HG03060 (cell line): ENCODE measurements around the gene SPDYE4.

Experiments
- ATAC-seq: cut with Tn5 transposase; IDR thresholded peaks from one replicate; pipeline ENCODE4 v1.9.1; 2021; ENCODE audit warnings: low read depth, moderate number of reproducible peaks; ENCODE audit not compliant: unreplicated experiment

The SPDYE4 gene

GRCh38 chr17:8785547-8786413 is 27.4 kb upstream of the SPDYE4 start:
- ATAC-seq, result no peak

- ATAC-seq, result no peak
Measured at GRCh38 chr17:8782176-8782575, 23.8 kb upstream of the SPDYE4 start.

DNA sequence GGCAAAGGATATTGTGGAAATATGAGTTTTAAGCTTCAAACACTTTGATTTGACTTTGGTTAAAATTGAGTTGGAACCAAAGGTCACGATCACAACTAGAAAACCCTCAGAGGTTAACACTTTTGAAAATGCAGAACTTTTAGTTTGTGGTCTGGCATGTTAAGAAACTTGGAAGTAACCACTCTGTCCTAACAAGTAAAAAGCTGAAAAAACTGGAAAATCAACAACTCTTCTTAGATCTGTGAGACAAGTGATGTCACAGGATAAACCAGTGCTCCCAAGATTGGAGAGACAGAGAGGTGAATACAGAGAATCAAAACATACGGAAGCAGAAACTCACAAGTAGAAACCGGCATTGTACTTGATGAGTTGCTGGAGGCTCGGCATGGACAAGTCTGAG is 23.4 kb upstream of the SPDYE4 start:
- no peak for ATAC-seq

DNA sequence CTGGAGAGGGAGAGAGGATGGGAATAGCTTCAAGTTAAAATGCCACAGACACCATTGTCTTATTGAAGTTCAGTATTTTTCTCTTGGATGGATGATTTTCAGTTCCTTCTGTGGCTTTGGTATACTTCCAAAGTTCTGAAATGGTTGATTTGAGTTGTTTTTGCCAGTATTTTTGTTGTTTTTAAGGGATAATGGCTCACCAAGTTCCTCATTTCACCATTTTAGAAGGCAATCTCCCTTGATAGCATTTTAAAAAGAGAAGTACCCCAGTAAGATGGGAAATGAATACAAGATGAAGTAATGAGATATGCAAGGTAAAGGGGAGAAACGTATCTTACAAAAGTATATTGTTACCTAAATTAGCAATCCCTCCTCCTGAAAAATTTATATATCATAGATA is 18.5 kb upstream of the SPDYE4 start:
- no peak for ATAC-seq

DNA sequence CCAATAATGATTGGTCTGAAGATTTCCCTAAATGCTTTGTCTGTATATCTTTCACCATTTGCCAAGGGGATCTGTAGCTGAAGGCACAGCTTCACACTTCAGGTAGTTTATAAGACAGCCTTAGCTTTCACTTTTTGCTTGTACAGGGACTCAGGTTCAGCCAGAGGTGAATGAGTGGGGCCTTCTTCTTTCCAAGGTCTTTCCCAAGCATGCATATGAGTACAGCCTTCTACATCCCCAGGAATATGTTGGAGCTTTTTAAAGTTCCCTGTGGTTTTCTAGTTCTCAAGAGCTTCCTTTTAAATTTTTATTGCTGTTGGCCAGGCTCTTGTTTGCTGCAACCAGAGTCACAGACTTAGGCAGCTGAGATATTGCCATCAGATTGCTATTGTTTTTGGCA is 17.9 kb upstream of the SPDYE4 start:
- no peak for ATAC-seq

- no peak for ATAC-seq
Measured at GRCh38 chr17:8766731-8767130, 8.4 kb upstream of the SPDYE4 start.

DNA sequence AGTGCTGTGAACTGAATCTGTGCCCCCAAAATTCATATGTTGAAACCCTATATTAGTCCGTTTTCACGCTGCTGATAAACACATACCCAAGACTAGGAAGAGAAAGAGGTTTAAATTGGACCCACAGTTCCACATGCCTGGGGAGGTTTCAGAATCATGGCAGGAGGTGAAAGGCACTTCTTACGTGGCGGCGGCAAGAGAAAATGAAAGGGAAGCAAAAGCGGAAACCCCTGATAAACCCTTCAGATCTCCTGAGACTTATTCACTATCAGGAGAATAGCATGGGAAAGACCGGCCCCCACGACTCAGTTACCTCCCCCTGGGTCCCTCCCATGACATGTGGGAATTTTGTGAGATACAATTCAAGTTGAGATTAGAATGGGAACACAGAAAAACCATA is 3.7 kb upstream of the SPDYE4 start:
- no peak for ATAC-seq

- ATAC-seq, result no peak
Measured at GRCh38 chr17:8757189-8757588, 1.2 kb downstream of the SPDYE4 start.

DNA sequence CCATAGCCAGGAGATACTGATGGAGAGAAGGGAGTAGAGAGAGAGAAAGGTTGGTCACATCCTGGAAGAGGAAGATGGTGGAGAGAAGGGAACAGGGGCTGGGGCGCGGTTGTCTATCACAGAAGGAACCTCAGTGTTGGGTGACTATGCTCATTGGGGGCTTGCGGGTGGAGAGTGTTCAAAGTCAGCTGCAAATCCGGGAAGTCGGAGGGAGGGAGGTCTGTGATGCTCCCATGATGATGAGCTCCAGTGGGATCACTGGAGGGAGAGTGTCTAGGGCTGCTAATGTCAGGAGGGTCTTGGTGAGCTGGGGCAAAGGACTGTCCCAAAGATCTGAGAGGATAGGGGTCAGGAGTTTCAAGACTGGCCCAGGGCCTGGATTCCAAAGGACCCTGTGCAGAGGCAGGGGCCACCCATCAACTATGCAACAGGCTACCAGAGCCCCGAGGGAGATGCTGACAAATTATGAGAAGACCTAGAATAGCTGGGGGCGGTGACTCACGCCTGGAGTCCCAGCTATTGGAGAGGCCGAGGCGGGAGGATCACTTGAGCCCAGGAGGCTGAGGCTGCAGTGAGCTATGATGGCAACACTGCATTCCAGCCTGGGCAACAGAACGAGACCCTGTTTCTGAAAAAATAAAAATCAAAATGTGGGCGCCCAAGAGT is 2.6 kb downstream of the SPDYE4 start:
- ATAC-seq, result no peak

DNA sequence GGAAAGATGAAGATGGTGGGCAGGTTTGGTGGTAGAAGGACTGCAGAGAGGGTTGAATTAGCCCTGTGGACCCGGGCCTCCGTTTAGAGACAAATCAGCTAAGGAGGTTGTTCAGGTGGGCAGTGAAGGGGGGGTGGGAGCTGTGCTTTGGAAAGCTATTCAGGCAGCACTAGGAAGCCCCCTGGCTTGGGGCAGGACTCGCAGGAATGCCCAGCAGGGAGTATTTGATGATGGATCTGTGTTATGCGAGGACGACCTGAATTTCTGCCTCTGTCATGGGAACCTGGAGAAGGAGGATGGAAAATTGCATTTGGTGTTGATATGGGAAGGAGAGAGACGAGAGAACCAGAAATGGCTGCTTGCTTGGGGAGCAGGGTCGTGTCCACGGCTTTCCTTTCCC is 3.5 kb downstream of the SPDYE4 start:
- no peak for ATAC-seq

- ATAC-seq, result no peak
Measured at GRCh38 chr17:8753976-8754440, 4.3 kb downstream of the SPDYE4 start.

- ATAC-seq, result no peak
Measured at GRCh38 chr17:8753136-8753975, 5.0 kb downstream of the SPDYE4 start.

- ATAC-seq, result no peak
Measured at GRCh38 chr17:8749616-8750015, 8.7 kb downstream of the SPDYE4 start.

- ATAC-seq, result no peak
Measured at GRCh38 chr17:8747742-8748141, 10.6 kb downstream of the SPDYE4 start.

GRCh38 chr17:8746501-8747236 is 11.7 kb downstream of the SPDYE4 start:
- ATAC-seq, result no peak

DNA sequence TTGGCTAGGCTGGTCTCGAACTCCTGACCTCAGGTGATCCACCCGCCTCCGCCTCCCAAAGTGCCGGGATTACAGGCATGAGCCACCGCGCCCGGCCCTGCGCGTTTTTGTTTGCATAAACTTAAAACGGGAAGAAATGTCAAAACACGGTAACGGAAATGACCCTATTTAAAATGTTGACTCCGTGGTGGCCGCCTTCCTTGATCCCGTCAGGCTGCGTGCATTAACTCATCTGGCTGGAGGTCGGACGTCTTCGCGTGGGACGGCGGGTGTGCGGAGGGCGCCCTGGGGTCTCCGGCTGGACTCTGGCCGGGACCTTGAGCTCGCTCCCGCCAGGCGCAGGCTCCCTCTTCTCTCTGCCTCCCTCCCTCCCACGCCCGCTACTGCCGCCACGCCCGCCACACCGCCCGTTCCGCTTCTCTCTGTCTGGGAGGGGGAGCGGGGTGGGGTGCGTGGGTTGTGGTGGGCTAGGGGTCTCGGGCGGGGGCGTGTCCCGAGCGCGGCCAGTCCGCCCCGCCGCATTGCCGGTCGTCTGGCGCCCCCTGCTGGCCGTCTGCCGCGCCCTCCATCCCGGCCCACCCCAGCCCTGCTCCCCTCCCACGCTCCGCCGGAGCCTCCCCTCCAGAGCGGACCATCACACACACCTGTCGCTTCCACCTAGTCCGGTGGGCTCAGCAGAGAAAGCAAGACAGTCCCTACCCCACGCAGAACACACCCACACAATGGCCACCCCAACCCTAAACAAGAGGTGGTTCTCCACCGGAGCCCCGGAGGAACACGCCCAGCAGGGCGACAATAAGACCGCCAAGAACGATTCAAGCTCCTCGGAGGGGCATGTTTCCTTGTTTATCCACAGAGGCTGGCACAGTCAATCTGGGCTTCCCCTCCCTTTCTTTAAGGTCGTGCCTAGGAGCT is 12.5 kb downstream of the SPDYE4 start:
- ATAC-seq, result no peak

DNA sequence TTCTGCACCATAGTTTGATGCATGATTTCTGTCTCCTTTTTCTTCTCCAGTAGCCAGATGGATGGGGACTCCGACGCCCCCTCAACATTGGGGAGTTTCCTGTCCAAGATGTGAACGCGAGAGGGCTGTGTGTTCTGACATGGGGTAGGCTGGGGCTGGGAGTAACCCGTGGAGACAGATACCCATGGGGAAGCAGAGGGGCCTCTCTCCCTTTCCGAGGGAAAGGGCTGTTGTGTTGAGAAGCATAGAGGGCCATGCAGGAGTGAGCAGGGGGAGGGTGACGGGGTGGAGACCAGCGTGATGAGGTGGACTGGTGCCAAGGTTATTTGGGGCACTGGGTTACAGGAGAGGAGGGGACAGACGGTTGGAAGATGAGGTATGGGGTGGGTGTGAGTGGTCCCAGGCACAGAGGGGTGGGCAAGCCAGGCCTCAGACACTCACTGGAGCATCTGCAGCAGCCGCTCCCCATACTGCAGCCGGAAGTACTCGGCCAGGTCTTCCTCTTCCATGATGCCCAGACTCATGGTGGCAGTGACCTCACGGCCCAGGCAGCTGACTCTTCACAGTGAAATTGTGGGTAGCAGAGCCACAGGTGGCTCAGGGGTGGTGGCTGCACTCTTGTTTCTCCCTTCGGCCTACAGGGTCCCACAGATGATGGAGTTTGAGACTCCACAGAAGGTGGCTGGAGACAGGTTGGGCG is 14.1 kb downstream of the SPDYE4 start:
- no peak for ATAC-seq

- ATAC-seq, result no peak
Measured at GRCh38 chr17:8742819-8743218, 15.5 kb downstream of the SPDYE4 start.

DNA sequence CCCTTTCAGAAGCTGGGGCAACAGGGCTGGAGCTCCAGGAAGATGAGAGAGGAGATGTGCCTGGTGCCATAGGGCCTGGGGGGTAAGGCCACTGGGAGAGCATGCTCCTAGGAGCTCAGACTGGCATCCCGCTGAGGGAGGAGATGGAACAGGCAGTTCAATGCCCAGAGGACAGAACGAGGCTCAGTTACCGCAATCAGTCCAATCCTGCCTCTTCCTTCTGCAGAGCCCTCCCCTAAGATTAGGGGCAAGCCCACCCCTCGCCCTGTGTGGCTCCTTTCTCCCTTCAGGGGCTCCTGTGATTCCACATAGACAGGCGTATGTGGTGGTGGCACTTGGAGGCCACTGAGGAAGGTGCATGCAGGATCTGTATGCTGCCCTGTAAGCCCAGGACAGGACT is 16.1 kb downstream of the SPDYE4 start:
- ATAC-seq, result no peak
